Suprapubic skin (tissue), 4 donors: ENCODE measurements around the gene GALNT9. TPM values are rescaled to one million over a fixed set of nuclear protein-coding genes. Genes with fewer than 3 reads are reported as not detected.

Source experiments
- DNase-seq, 2 donors: peaks; one replicate each; pipeline ENCODE4 v3.0.0-alpha.2; 2019; ENCODE audit warnings: low spot score in 2 of 2
- H3K27ac ChIP-seq: fragments of 200-600 bp; sonication (generic); one replicate; pipeline ENCODE4 v1.5.1; 2019
- H3K27me3 ChIP-seq: fragments of 200-600 bp; sonication (generic); one replicate; pipeline ENCODE4 v1.5.1; 2019
- H3K36me3 ChIP-seq: fragments of 200-600 bp; sonication (generic); one replicate; pipeline ENCODE4 v1.5.1; 2019
- H3K4me1 ChIP-seq: fragments of 200-600 bp; sonication (generic); one replicate; pipeline ENCODE4 v1.5.1; 2019
- H3K4me3 ChIP-seq: fragments of 200-600 bp; sonication (generic); one replicate; pipeline ENCODE4 v1.5.1; 2019; ENCODE audit warnings: mild to moderate bottlenecking
- H3K9me3 ChIP-seq: fragments of 200-600 bp; sonication (generic); one replicate; pipeline ENCODE4 v1.5.1; 2019
- CTCF ChIP-seq, 2 donors: fragments of 200-600 bp in 1 of 2; fragments of 450-650 bp in 1 of 2; sonication (generic) in 1 of 2; IDR thresholded peaks; one replicate each; pipeline ENCODE4 v1.5.1; 2016 to 2019; ENCODE audit warnings: antibody characterized with exemption in 2 of 2, mild to moderate bottlenecking in 1 of 2, moderate library complexity in 1 of 2
- EP300 ChIP-seq: sonication (generic); formaldehyde crosslinking; IDR thresholded peaks from one replicate; pipeline ENCODE4 v1.6.1; 2017; ENCODE audit warnings: antibody characterized with exemption
- POLR2A ChIP-seq, 2 donors: fragments of 450-650 bp; IDR thresholded peaks; one replicate each; pipeline ENCODE4 v1.6.1; 2017; ENCODE audit warnings: antibody characterized with exemption in 2 of 2, mild to moderate bottlenecking in 2 of 2, moderate library complexity in 2 of 2
- POLR2AphosphoS5 ChIP-seq, 3 donors: sonication (generic); formaldehyde crosslinking; IDR thresholded peaks; one replicate each; pipeline ENCODE4 v1.6.1; 2017; ENCODE audit warnings: antibody characterized with exemption in 3 of 3
- WGBS: methylation state at CpG from one replicate; pipeline ENCODE4 v1.1.5; 2018; 5-methylcytosine and 5-hydroxymethylcytosine counted together
- total RNA-seq, 4 donors: library from RNA; depleted of rRNA; stranded (reverse); fragments of >200 nt; gene quantifications; one replicate each; pipeline ENCODE4 v1.1.0, GENCODE V29; 2016

Gene GALNT9
- total RNA-seq, 4 donors from 2014 or later = not detected

DNA sequence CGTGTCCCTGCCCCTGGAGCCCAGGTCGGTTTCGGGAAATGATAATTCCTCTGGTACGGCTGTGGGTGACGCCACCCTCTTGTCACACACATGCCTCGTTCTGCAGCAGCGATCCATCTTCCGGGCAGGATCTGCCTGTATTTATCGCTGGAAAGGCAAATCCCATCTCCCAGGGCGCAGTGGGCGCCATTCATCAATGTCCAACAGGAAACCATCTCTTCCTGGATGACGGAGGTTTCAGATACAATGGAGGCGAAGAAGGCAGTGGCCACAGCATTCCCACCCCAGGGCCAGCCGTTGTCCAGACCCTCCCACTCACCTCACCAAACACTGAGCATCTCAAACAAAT lies 110.9 kb downstream of the GALNT9 start:
- Histone ChIP-seq H3K27me3 (peaks cover 70% of the 10 kb centered on the region), H3K27ac (no peak overlapping the region), H3K9me3 (no peaks in the 10 kb centered on the region), H3K4me1 (peaks cover 4% of the 10 kb centered on the region), H3K4me3 (no peak overlapping the region), H3K36me3 (no peaks in the 10 kb centered on the region)
- 48% methylated on average over 13 of the region's 14 CpGs for WGBS
- no peak for TF ChIP-seq POLR2A (IDR thresholded peaks at IDR 0.05)
- TF ChIP-seq EP300 = no peak
- TF ChIP-seq POLR2AphosphoS5 (IDR thresholded peaks at IDR 0.05) = no peak
- no peak for TF ChIP-seq CTCF (IDR thresholded peaks at IDR 0.05)
- no peak for DNase-seq

DNA sequence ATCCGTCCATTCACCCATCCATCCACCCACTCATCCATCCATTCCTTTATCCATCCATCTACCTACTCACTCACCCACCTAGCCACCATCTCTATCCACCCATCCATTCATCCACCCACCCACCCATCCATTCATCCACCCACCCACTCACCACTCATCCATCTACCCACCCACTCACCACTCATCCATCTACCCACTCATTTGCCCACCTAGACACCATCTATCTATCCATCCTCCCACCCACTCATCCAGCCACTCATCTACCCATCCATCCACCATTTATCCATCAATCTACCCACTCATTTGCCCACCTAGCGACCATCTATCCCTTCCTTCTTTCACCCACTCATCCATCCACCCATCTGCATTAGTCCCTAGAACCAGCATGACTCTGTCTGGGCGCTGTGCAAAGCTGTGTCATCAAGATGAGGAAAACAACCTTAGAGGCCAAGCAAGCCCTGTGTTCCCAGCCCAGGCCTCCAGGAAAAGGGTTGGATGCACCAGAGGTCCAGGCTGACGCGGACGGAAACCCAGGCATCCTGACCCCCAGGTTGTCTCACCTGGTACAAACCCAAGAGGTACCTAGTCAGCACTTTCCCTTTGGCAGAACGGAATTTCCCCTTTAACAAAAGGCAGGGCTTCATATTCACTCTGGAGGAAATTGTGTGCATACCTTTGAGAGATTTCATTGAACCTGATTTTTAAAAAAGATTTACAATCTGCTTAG lies 111.4 kb downstream of the GALNT9 start:
- Histone ChIP-seq H3K27ac (no peak overlapping the region), H3K4me3 (no peak overlapping the region), H3K27me3 (peaks cover 70% of the 10 kb centered on the region), H3K36me3 (no peaks in the 10 kb centered on the region), H3K4me1 (peaks cover 4% of the 10 kb centered on the region), H3K9me3 (no peaks in the 10 kb centered on the region)
- DNase-seq = no peak
- no peak for TF ChIP-seq CTCF (IDR thresholded peaks at IDR 0.05)
- no peak for TF ChIP-seq POLR2A (IDR thresholded peaks at IDR 0.05)
- TF ChIP-seq POLR2AphosphoS5 (IDR thresholded peaks at IDR 0.05) = no peak
- no peak for TF ChIP-seq EP300
- 54% methylated on average over 7 of the region's 7 CpGs for WGBS

GRCh38 chr12:132217371-132217770 lies 112.0 kb downstream of the GALNT9 start:
- DNase-seq = no peak
- H3K4me3 ChIP-seq = no peak overlapping the region
- peaks cover 68% of the 10 kb centered on the region for H3K27me3 ChIP-seq
- H3K36me3 ChIP-seq = no peaks in the 10 kb centered on the region
- H3K27ac ChIP-seq = no peak overlapping the region
- peaks cover 1% of the 10 kb centered on the region for H3K4me1 ChIP-seq
- WGBS = 90% methylated on average over 1 of the region's 1 CpG
- TF ChIP-seq POLR2A (IDR thresholded peaks at IDR 0.05) (no peak), POLR2AphosphoS5 (IDR thresholded peaks at IDR 0.05) (no peak), EP300 (no peak), CTCF (IDR thresholded peaks at IDR 0.05) (no peak)
- no peaks in the 10 kb centered on the region for H3K9me3 ChIP-seq

GRCh38 chr12:132216354-132216987 lies 112.9 kb downstream of the GALNT9 start:
- Histone ChIP-seq H3K9me3 (no peaks in the 10 kb centered on the region), H3K27me3 (peaks cover 62% of the 10 kb centered on the region), H3K4me3 (no peak overlapping the region), H3K4me1 (no peaks in the 10 kb centered on the region), H3K27ac (no peak overlapping the region), H3K36me3 (no peaks in the 10 kb centered on the region)
- whole genome bisulfite sequencing = 69% methylated on average over 18 of the region's 21 CpGs
- no peak for TF ChIP-seq POLR2AphosphoS5 (IDR thresholded peaks at IDR 0.05)
- no peak for TF ChIP-seq POLR2A (IDR thresholded peaks at IDR 0.05)
- TF ChIP-seq EP300 = no peak
- TF ChIP-seq CTCF (IDR thresholded peaks at IDR 0.05) = no peak
- no peak for DNase-seq

DNA sequence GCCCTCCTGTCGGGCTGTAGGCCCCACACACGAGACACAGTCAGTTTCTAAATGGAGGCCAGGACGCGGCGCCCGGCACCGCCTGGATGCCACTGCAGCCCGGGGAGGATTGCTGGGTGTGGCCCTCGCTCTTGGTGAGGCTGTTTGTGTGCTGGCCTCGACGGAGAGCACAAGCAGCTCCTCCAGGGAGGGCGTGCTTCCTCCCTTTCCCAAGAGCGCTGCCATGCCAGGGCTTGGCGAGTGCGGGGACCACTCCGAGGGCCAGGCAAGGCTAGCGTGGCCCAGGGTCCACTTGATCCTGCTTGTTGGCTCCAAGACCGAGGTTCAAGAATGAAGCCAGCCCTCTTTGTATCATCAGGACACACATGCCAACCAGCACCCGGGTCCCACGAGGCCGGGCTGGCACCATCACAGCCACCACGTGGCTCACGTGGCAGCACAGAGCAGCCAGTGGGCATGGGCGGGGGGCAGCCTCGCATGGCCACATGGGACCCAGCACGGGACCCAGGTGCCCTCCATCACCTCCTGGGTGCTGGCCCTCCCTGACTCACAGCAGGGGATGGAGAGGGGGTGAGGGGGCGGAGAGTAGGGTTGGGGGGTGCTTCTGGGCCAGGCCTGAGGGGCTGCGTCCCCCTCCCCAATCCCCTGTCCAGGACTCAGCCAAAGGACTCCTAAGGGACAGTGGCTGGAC lies 113.9 kb downstream of the GALNT9 start:
- no peaks in the 10 kb centered on the region for H3K36me3 ChIP-seq
- H3K4me3 ChIP-seq = no peak overlapping the region
- no peak for TF ChIP-seq POLR2AphosphoS5 (IDR thresholded peaks at IDR 0.05)
- TF ChIP-seq EP300 = no peak
- TF ChIP-seq POLR2A (IDR thresholded peaks at IDR 0.05) = no peak
- no peak for TF ChIP-seq CTCF (IDR thresholded peaks at IDR 0.05)
- H3K4me1 ChIP-seq = no peaks in the 10 kb centered on the region
- no peaks in the 10 kb centered on the region for H3K9me3 ChIP-seq
- WGBS = 40% methylated on average over 17 of the region's 28 CpGs
- H3K27ac ChIP-seq = no peak overlapping the region
- H3K27me3 ChIP-seq = peaks cover 60% of the 10 kb centered on the region
- DNase-seq = no peak
